OCI-LY7 (cell line): ENCODE measurements around the gene ACOX1. TPM values are rescaled to one million over a fixed set of nuclear protein-coding genes. Genes with fewer than 3 reads are reported as not detected.

ENCODE experiments used
- BruUV-seq: library from RNA; stranded (reverse); fragments of 400-500 nt; replicated peaks from 2 replicates; lab custom pipeline; 2021; lab: Mats Ljungman, UMichigan
- CTCF ChIA-PET: fragments of 300-600 bp; sonication (Branson Sonifier 250); formaldehyde crosslinking; loops from one replicate; lab custom pipeline; 2022; ENCODE audit warnings: antibody characterized with exemption; ENCODE audit not compliant: unreplicated experiment; lab: Charles Lee
- POLR2A ChIA-PET: fragments of 300-600 bp; sonication (Branson Sonifier 250); formaldehyde crosslinking; loops from one replicate; lab custom pipeline; 2022; ENCODE audit warnings: antibody characterized with exemption; lab: Charles Lee
- DNase-seq: peaks from one replicate; pipeline ENCODE4 v3.0.0-alpha.2; 2015; ENCODE audit warnings: low spot score
- H2AFZ ChIP-seq: fragments of 200-600 bp; sonication (generic), shearing (Covaris generic); 2 replicates; pipeline ENCODE4 v1.6.1; 2014; ENCODE audit warnings: mild to moderate bottlenecking, antibody characterized with exemption, low read length, moderate library complexity
- H3K27ac ChIP-seq: fragments of 200-600 bp; sonication (generic); 2 replicates; pipeline ENCODE4 v1.5.1; 2014; ENCODE audit warnings: mixed run types, low read depth, mild to moderate bottlenecking, moderate library complexity, low read length, inconsistent platforms; ENCODE audit not compliant: poor library complexity, severe bottlenecking
- H3K36me3 ChIP-seq: fragments of 200-600 bp; sonication (generic); 2 replicates; pipeline ENCODE4 v1.6.1; 2014; ENCODE audit warnings: mild to moderate bottlenecking, antibody characterized with exemption, low read length, moderate library complexity, mixed read lengths; ENCODE audit not compliant: insufficient read depth
- H3K4me1 ChIP-seq: fragments of 200-600 bp; sonication (generic); 2 replicates; pipeline ENCODE4 v1.5.1; 2014; ENCODE audit warnings: mild to moderate bottlenecking, low read length; ENCODE audit not compliant: insufficient read depth, poor library complexity, severe bottlenecking
- H3K4me2 ChIP-seq: fragments of 200-600 bp; sonication (generic); 2 replicates; pipeline ENCODE4 v1.6.1; 2014; ENCODE audit warnings: mild to moderate bottlenecking, low read length
- H3K4me3 ChIP-seq: fragments of 200-600 bp; sonication (generic); 2 replicates; pipeline ENCODE4 v1.5.1; 2014; ENCODE audit warnings: mild to moderate bottlenecking, low read depth, low read length; ENCODE audit not compliant: poor library complexity, severe bottlenecking
- H3K79me2 ChIP-seq: fragments of 200-600 bp; sonication (generic); 2 replicates; pipeline ENCODE4 v1.6.1; 2016; ENCODE audit warnings: low read depth, mild to moderate bottlenecking, low read length, moderate library complexity, mixed read lengths; ENCODE audit not compliant: insufficient read depth
- H3K9me2 ChIP-seq: fragments of 200-600 bp; sonication (generic); 2 replicates; pipeline ENCODE4 v1.6.1; 2016; ENCODE audit warnings: mild to moderate bottlenecking, low read length, mixed read lengths; ENCODE audit not compliant: insufficient read depth
- H3K9me3 ChIP-seq: fragments of 200-600 bp; sonication (generic); 2 replicates; pipeline ENCODE4 v1.6.1; 2014; ENCODE audit warnings: mild to moderate bottlenecking, mixed run types, low read length, mixed read lengths
- H4K20me1 ChIP-seq: fragments of 200-600 bp; sonication (generic); 2 replicates; pipeline ENCODE4 v1.6.1; 2014; ENCODE audit warnings: mild to moderate bottlenecking, antibody characterized with exemption, low read length, moderate library complexity, mixed read lengths; ENCODE audit not compliant: insufficient read depth
- CTCF ChIP-seq: fragments of 200-600 bp; sonication (generic); conservative IDR thresholded peaks from 2 replicates; pipeline ENCODE4 v1.5.1; 2014; ENCODE audit warnings: mild to moderate bottlenecking, antibody characterized with exemption, low read length, moderate library complexity, mixed read lengths
- EZH2phosphoT487 ChIP-seq: fragments of 200-600 bp; sonication (generic); IDR thresholded peaks from 2 replicates; pipeline ENCODE4 v1.6.1; 2018; ENCODE audit warnings: low read depth, borderline replicate concordance, mild to moderate bottlenecking, mixed run types, antibody characterized with exemption, low read length, moderate library complexity, mixed read lengths
- intact Hi-C: fragments of 100-400 bp; cut with micrococcal nuclease; formaldehyde crosslinking; loops from one replicate; pipeline ENCODE4 v1.10.0; 2022; ENCODE audit not compliant: unreplicated experiment
- total RNA-seq, 2 experiments: library from RNA; depleted of rRNA in 1 of 2; stranded (reverse); fragments of >200 nt in 1 of 2; shearing (Covaris generic) in 1 of 2; gene quantifications; 2 replicates each; pipeline ENCODE4 v1.2.3, GENCODE V29; 2014 to 2022

ACOX1 gene
- total RNA-seq, 2 experiments from 2014 or later: 22.6 to 34.6 TPM

GRCh38 chr17:75910699-75911098 lies 68.3 kb downstream of the ACOX1 start:
- no peak for TF ChIP-seq EZH2phosphoT487
- no peak for TF ChIP-seq CTCF
- Histone ChIP-seq H2AFZ (no peak overlapping the region), H3K4me3 (no peak overlapping the region), H3K79me2 (no peaks in the 10 kb centered on the region), H4K20me1 (no peaks in the 10 kb centered on the region), H3K27ac (peak overlapping the region; percentile 75), H3K4me2 (peak overlapping the region; percentile 8; the same call in 1 of the 2 replicates), H3K9me3 (no peaks in the 10 kb centered on the region), H3K36me3 (no peaks in the 10 kb centered on the region), H3K9me2 (no peaks in the 10 kb centered on the region), H3K4me1 (peaks cover 39% of the 10 kb centered on the region)
- BruUV-seq: no TSS peak
- no peak for DNase-seq
- ChIA-PET POLR2A (interaction anchor here (0.6 to 3.4 kb wide), 11 partner anchors 8 to 518 kb away, joined by 3 to 17 read pairs (median 3); partner anchors contain the start of gene TRIM65), CTCF (interaction anchor here (0.6 to 2.0 kb wide), 7 partner anchors 15 to 94 kb away, joined by 3 to 8 read pairs (median 4); partner anchors contain the start of gene FBF1)
- intact Hi-C loops: no loop called here

- ChIA-PET POLR2A (interaction anchor here (0.6 to 3.4 kb wide), 26 partner anchors 9 to 519 kb away, joined by 3 to 17 read pairs (median 4); partner anchors contain the start of genes FBF1 and TRIM65), CTCF (interaction anchor here (0.7 to 2.0 kb wide), 10 partner anchors 13 to 109 kb away, joined by 3 to 8 read pairs (median 4); partner anchors contain the start of genes FBF1 and TRIM65)
- H3K4me3 ChIP-seq: peak overlapping the region; percentile 1
- intact Hi-C loops: loop anchor here (1.0 to 10.0 kb wide), 4 partner anchors 69 to 355 kb away; partner anchors contain the start of genes ACOX1, EXOC7, TEN1 and UBALD2
- no peak for DNase-seq
- H2AFZ ChIP-seq: peak overlapping the region; percentile 81
- no peaks in the 10 kb centered on the region for H4K20me1 ChIP-seq
- H3K9me2 ChIP-seq: no peaks in the 10 kb centered on the region
- H3K36me3 ChIP-seq: no peaks in the 10 kb centered on the region
- H3K4me1 ChIP-seq: peaks cover 46% of the 10 kb centered on the region
- BruUV-seq: no TSS peak
- H3K9me3 ChIP-seq: no peaks in the 10 kb centered on the region
- H3K27ac ChIP-seq: peak overlapping the region; percentile 75
- no peaks in the 10 kb centered on the region for H3K79me2 ChIP-seq
- TF ChIP-seq EZH2phosphoT487 (no peak), CTCF (no peak)
- peak overlapping the region; percentile 63 for H3K4me2 ChIP-seq
These were observed 69.1 kb downstream of the ACOX1 start for GRCh38 chr17:75909812-75910274.
